Immature natural killer cell (primary cell): ENCODE measurements around the gene LRRIQ1. TPM values are rescaled to one million over a fixed set of nuclear protein-coding genes. Genes with fewer than 3 reads are reported as not detected.

ENCODE experiments used
- polyA plus RNA-seq, 3 donors: library from polyadenylated mRNA; unstranded; fragments of 300-500 nt; fragmentation: Illumina TruSeq; gene quantifications; one replicate each; pipeline ENCODE4 v1.2.3, GENCODE V29; 2021

Gene LRRIQ1
- polyA plus RNA-seq, 3 donors from 2014 or later: not detected

Other genes with a start within 250 kb of the LRRIQ1 start
- not detected for gene SLC6A15, start 123.6 kb upstream of the LRRIQ1 start, polyA plus RNA-seq
- gene TSPAN19, start 74 bp upstream of the LRRIQ1 start, polyA plus RNA-seq: not detected
- gene ALX1, start 243.9 kb downstream of the LRRIQ1 start, polyA plus RNA-seq: not detected